Prostate gland (tissue), 2 donors: ENCODE measurements around the gene CDK16.

Source experiments
- CTCF ChIP-seq, 4 experiments: fragments of 200-600 bp in 2 of 4; fragments of 450-650 bp in 2 of 4; sonication (generic) in 2 of 4; IDR thresholded peaks; 1 replicate in 3 of 4; 2 replicates in 1 of 4; pipeline ENCODE4 v1.5.1; 2016 to 2019; ENCODE audit warnings: antibody characterized with exemption in 4 of 4, mild to moderate bottlenecking in 2 of 4, moderate library complexity in 2 of 4
- POLR2A ChIP-seq: fragments of 450-650 bp; IDR thresholded peaks from one replicate; pipeline ENCODE4 v1.6.1; 2016; ENCODE audit warnings: antibody characterized with exemption, mild to moderate bottlenecking
- POLR2AphosphoS5 ChIP-seq: sonication (generic); formaldehyde crosslinking; IDR thresholded peaks from one replicate; pipeline ENCODE4 v1.6.1; 2017; ENCODE audit warnings: antibody characterized with exemption

GRCh38 chrX:47180346-47180745 is 38.1 kb upstream of the CDK16 start:
- TF ChIP-seq CTCF (IDR thresholded peaks at IDR 0.05) (no peak), POLR2A (no peak), POLR2AphosphoS5 (no peak)
